SU-DHL-6 (cell line): ENCODE results near the gene SMAD4.

ENCODE experiments used
- CTCF ChIP-seq: fragments of 200-600 bp; sonication (generic); IDR thresholded peaks from one replicate; pipeline ENCODE4 v1.5.1; 2017; ENCODE audit warnings: antibody characterized with exemption, mild to moderate bottlenecking, low read length, moderate library complexity; ENCODE audit not compliant: insufficient read depth, poor library complexity, severe bottlenecking
- EZH2phosphoT487 ChIP-seq: fragments of 200-600 bp; sonication (generic), shearing (Covaris generic); conservative IDR thresholded peaks from 2 replicates; pipeline ENCODE4 v1.6.1; 2018; ENCODE audit warnings: mild to moderate bottlenecking, antibody characterized with exemption, low read length, moderate library complexity, mixed read lengths

GRCh38 chr18:51029378-51029693 lies 677 bp upstream of the SMAD4 start:
- no peak for TF ChIP-seq EZH2phosphoT487
- no peak for TF ChIP-seq CTCF
